ENCODE results near the gene KIF1B.

KIF1B gene

DNA sequence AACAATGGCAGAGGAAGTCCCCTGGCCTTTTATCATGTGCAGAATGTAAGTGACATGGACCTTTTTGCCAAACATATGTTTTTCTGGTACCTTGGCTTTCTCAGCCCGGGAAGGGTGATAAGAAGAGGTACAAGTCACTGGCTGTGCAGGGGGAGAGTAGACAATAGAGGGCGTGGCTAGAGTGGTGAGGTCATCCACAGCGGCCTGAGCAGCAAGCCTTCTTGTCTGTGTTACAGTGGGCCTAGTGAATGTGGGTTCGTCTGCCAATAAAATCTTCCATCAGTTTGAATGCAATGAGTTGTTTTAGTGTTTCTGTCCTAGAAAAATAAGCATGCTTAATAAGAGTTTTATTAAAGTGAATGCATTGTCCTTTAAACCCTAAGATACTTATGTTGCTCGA, 129.4 kb downstream of the KIF1B start:
- DNase-seq, result no peak

DNA sequence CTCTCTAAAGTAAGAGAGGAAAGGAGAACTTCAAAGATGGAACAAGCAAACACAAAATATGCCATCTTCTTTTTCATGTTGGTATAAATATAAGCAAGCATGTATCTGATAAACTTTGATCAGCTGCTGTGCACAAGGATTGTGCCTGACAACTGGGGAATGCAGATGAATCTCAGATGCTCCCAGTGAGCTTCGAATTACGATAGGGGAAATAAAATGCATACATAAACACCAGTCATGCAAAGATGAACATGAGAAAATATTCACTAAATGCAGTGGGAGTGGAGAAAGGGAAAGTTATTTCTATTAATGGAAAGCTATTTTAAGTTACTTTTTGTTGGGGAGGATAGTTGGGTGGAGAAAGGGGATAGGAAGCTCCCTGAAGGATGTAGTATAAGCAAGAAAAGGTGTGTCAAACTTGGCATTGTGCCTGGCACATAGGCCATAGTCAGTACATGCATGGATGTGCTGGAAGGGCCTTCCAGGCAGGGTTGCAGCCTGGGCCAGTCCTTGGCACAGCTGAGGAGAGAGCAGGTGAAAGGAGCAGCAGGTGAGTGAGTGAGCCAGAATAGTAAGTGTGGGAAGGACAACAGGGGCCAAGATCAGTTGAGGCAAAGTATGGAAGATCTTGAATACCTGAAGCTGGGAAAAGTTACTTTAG, 130.7 kb downstream of the KIF1B start:
- DNase-seq, result no peak

DNA sequence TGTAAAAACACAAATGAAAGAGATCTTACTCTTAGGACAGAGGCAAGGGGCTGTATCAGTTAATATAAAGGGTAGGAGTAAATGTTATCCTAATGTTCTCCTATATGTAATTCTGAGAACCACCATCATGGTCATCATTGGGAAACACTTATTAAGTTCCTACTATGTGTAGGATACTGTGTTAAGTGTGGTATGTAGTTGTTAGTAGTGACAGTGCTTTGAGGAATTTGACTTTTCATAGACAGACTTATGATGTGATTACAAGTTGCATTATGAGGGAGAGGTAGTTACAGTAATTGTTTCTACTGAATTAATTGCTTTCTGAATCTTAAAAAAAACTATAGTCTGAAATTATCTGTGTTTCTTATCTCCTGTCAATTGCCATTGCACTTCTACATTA, 136.7 kb downstream of the KIF1B start:
- no peak for DNase-seq

DNA sequence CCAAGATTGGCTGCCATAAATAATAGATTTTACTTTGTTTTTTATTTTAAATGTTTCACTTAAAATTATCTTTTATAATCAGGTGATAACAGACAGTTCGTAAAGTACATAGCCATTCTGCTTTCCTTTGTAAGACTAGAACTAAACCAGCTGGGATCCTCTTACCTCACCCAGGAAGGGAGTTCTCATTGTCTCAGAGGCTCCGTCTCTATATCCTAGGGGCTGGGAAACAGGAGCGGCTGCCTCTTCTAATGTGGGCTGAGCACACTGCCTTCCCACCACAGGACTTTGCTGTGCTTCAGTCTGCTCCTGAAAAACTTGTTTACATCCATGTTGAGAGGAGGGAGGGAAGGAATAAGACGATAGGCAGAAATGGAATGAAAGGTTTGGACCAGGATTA, 142.9 kb downstream of the KIF1B start:
- no peak for DNase-seq

DNA sequence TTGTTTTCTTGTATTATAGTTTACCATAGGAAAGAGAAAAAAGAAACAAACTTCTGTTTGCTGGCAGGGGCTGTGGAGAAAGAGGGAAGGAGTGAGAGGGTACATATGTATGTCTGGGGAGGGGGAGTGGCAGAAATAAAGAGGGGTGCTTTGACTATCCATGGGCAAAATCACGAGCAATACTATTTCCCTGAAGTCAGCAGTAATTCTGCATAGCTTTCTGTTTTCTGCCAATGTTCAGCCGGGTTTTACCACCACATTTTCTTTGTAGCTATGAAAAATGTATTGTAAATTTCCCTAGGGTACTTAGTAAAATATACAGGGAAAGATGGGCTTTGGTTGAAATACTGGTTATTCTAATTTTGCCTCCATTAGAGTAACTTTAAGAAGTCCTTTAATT, 143.3 kb downstream of the KIF1B start:
- DNase-seq, result no peak

DNA sequence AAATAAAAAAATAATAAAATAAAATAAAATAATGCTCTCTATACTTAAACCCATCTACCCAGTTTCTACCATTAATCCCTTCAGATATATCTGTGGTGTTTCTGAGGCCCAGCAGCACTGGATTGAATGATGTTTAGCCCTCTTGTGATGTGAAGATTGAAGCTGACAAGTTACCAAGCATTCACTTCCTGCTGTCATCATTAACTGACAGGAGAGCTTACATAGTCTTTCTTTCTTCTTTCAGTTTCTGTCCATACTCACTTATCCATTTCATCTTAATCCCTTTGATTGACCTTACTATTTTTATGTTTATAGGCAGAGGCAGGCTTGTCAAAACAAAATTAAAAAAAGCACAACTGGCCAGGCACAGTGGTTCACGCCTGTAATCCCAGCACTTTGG, 149.7 kb downstream of the KIF1B start:
- DNase-seq, result no peak

DNA sequence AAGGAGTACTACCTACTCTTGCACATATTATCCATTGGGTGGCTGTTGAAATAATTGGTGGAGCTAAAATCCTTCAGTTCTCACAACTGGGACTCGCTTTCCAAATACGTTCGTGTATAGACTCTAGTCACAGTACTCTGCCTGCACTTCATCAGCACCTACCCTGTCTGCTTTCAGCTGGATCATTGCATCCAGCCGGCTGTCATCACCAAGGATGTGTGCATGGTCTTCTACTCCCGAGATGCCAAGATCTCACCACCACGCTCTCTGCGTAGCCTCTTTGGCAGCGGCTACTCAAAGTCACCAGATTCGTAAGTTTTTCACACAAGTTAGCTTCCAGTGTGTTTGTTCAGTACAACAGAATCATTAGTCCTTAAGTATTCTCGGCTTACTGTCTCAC, 151.1 kb downstream of the KIF1B start:
- DNase-seq, result no peak

DNA sequence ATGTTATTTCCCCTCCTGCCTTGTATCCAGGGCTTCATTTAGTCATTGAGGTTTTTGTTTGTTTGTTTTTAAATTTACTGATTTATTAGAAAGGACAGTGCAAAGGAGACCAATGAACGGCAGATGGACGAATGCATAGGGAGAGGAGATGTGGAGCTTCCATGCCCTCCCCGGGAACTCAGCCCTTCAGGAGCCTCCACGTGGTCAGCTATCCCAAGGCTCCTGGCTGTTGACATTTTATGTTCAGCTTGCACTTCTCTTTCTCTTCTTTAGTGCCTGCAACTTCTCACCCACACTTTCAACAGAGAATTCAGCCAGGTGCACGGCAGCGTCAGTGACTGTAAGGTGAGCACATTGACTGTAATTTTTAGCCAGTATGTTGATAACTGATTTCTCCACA, 157.8 kb downstream of the KIF1B start:
- DNase-seq, result no peak

DNA sequence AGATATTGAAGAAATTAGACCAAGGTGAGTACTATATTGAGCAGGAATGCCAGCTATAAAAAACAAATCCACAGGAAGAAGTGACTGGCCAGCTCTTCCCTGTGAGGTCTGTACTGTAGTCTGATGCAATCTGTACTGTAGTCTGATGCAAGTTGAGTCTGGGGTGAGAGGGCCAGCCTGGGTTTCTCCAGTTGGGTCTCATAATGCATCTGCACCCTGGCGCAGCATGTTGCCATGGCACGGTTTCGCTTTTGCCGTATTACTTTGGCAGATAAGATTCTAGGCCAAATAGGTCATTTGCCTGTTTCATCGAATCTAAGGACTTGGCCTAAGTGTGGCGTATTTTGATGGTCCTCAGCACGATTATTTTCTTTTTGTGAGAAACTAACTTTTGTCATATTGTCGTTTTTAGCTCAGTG, 164.1 kb downstream of the KIF1B start:
- no peak for DNase-seq

DNA sequence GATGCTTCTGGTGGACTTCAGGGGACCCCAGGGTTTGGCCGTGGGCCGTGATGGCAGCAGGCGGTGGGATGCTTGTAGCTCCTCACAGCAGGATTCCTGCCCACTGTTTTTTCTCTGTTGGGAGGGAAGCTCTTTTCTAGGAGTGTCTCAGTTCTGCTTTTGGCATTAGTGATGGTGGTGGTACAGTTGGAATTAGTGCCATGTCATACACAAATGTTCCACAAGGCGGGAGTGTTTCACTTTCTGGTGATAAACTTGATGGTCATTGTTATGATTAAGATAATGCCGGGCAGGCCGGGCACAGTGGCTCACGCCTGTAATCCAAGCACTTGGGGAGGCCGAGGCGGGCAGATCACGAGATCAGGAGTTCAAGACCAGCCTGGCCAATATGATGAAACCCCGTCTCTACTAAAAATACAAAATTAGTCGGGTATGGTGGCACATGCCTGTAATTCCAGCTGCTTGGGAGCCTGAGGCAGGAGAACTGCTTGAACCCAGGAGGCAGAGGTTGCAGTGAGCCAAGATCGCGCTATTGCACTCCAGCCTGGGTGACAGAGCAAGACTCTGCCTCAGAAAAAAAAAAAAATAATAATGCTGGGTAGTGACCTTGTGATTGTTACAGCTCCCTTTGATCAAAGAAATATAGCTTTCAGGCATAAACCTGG, 167.1 kb downstream of the KIF1B start:
- DNase-seq, result peak; percentile 52

DNA sequence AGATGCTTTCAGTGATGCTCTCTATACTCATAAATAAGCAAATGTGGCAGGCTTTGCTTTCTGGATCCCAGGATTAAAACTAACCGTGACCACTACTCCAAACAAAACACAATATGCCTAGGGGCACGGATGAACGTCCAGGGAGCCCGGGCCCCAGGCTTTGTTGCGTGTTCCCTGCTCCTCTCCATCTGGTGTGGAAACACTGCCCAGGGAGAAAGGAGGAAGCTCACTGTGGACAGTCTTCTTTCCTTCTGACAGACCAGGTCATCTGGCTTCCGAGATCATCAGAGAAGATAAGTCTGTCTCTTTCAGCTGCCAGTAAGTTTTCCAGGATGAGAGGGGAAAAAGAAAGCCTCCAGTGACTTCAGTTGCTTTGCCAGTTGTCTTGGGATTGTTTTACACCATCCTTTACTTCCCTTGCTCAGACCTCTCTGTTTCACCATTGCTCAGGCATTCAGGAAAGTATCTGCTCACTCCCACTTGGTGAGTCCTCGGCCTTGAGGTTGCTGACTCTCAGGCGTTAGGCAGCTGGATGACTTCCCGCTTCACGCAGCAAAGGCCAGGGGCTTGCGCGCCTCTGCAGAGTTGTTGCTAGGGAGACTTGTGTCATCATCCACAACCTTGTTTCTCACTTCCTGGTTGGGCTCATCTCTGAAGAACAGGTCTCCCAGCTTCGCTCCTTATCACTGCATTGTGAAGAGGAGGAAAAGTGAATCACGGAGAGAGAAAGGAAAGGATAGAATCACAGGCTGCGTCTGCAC, 167.9 kb downstream of the KIF1B start:
- peak; percentile 69 for DNase-seq

DNA sequence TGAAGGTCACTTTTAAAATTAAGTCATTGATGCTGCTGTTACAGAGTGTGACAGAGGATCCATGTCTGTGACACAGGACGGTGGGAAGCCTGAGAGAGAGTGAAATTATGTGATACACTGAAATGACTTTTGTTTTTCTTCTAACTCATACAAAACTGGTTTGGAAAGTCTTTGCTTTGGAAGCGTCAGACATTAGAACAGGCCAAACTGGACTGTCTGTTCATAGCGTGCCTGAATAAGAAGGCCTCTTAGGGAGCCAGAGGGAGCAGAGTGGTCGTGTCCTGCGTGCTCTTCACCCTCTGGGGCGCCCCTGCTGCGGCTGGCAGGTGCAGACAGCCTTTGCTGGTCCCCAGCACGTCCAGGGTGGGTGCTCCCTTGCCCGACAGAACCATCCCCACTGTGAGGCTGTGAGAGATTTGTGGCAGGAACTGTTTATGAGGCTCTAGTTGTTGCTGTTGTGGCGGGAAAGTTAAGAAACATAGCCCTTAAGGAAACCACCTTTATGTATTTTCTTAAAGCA, 168.8 kb downstream of the KIF1B start:
- no peak for DNase-seq

DNA sequence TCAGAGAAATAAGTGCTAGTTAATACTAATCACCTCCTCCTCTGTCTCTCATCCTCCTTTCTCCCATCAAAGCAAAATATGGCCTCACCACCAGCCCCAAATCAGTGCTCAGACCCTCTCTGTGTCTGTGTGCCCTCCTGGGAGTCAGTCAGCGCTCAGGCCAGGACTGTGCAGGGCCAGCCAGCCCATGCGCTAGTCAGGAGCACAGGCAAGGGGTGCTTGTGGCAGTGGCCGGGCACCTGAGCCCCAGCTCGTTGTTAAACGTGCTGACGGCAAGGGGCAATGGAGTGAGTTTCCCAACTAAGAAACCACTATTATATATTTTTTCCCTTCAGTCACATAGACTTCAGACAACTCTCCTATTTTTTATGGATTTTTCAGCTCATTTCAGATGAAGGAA, 169.3 kb downstream of the KIF1B start:
- DNase-seq, result no peak

DNA sequence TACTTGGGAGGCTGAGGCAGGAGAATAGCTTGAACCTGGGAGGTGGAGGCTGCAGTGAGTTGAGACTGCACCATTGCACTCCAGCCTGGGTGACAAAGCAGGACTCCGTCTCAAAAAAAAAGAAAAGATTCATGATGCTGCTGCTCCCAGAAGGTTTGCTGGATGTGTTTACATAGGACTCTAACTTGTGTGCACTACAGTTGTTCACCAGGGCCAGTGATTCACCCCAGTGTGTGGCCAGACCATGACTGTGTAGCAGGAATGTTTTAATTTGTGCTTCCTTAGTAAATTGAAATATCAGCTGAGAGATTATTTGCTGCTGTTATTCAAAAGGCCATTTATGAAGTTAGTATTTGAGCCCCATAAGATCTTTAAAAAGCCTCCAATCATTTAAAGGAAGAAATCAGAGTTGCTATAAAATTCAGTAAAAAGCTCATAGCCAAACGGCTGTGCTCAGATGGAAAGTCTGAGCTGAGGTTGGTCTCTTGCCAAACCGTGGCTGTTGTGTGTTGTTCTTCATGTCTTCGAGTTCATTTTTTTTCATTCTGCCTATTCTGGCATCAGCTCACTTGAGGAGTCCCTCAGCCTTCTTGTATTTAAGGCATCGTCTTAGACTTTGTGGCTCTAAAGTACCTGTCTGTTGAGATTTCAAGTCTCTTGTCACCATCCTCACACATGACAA, 170.4 kb downstream of the KIF1B start:
- DNase-seq, result no peak

DNA sequence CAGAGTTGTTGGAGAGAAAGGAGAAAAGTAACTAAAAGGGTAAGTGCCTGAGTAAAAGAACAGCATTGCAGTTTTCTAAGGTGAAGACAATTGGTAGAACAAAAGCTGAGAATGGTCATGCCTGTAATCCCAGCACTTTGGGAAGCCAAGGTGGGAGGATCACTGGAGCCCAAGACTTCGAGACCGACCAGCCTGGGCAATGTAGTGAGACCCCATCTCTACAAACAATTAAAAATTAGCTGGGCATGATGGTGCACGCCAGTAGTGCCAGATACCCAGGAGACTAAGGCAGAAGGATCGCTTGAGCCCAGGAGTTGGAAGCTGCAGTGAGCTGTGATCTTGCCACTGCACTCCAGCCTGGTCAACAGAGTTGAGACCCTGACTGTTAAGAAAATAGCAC, 173.3 kb downstream of the KIF1B start:
- DNase-seq, result no peak

DNA sequence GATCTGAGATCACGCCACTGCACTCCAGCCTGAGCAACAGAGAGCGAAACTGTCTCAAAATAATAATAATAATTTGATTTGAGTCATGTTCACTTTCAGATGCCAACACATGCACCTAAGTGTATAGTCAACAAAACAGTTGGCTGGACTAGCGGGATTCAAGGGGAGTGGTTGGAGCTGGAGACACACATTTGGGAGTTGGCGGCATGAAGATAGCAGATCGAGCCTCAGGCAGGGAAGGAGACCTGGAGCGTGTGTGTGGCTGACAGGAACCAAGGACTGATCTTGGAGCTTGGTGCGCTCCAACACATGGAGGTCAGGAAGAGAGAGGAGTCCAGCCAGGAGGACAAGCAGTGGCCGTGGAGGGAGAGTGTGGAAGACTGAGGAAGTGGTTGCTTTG, 173.8 kb downstream of the KIF1B start:
- no peak for DNase-seq

DNA sequence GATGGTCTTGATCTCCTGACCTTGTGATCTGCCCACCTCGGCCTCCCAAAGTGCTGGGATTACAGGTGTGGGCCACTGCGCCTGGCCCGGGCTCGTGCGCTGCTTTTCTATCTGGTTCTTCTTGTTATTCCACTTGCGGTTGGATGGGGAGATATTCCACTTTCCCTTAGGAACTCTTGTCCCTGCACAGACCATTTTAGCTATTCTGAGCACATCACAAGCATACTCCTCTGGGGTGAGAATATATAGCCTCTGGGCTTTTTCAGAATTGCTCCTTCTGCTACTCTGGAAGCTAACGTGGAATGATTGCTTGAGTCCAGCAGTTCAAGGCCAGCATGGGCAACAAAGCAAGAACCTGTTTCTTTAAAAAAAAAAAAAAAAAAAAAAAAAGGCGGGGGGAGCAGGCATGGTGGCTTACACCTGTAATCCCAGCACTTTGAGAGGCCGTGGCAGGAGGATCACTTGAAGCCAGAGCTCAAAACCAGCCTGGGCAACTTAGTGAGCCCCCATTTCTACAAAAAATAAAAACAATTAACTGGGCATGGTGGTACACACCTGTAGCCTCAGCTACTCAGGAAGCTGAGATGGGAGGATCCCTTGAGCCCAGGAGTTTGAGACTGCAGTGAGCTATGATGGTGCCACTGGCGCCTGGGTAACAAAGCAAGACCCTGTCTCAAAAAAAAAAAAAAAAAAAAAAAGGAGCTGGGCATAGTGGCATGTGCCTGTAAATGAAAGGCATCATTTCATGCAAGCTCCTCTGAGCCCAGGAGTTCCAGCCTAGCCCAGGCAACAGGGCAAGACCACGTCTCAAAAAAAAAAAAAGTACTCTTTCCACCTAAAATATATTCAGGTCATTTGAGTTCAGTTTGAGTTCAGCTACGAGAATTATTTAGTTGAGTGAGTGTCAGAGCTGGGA, 176.6 kb downstream of the KIF1B start:
- no peak for DNase-seq

DNA sequence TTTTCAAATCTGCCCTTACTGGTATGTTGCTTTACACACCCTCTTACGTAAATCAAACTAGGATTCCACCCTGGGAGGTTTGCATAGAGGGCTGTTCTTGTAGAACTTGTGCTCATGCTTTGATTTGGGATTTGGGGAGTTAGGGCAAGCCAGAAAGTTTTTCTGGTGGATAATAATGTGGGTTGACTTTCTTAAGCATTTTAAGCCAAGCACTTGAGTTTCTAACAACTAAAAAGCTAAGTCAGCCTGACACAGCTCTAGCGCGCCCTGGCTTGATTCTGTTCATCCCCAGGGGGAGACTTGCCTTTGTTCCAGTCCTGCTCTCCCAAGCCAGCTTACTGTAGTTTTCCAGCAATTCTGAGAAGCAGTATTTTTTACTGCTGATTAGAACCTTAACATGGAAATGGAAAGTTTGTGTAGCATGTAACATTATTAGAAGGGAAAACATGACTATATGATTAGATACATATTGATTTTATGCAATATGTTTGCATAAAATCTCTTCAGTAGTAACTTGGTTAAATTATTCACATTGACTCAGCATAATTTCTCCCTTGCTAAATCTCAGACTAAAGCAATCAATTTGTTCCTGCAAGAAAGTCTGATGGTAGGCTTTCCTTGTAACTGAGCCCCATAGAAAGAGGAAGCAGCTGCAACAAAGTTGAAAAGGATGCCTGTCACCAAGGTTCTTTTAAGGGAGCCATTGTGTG, 177.5 kb downstream of the KIF1B start:
- no peak for DNase-seq

DNA sequence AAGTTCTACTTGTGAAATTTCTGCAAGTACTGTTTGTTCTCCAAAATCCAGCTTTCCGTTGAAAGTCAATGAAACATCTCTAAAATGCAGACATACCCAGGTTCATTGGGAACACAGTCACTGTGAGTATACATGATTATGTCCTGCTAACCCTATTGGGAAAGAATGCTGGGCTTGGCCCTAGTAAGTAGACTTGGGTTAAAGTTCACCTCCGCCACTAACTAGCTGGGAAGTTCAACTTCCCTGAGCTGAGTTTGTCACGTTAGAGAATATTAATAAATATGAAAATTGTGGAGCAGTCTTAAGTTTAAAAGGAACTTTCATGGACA, 178.0 kb downstream of the KIF1B start:
- no peak for DNase-seq

DNA sequence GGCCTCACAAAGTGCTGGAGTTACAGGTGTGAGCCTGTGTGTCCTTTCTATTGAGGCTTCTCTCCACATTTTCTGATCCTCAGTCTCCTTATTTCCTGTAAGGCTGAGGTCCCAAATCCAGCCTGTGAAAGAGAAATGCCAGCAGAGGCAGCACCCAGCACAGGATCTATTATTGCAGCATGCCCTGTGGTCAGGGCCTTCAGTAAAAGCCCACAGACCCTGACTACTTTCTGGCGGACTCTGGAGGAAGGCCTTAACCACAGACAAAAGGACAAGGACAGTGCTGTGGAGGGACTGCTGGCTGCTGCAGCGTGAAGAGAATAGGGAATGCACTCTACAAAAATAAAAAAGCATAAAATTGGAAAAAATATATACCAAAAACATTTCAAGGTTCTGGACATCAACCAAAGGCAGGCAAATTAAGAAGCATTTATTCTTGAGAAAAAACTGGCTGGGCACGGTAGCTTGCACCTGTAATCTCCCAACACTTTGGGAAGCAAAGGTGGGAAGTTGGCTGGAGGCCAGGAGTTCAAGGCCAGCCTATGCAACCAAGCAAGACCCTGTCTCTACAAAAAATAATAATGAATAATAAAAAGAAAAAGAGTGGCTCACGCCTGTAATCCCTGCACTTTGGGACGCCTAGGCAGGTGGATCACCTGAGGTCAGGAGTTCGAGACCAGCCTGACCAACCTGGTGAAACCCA, 179.1 kb downstream of the KIF1B start:
- DNase-seq, result no peak

DNA sequence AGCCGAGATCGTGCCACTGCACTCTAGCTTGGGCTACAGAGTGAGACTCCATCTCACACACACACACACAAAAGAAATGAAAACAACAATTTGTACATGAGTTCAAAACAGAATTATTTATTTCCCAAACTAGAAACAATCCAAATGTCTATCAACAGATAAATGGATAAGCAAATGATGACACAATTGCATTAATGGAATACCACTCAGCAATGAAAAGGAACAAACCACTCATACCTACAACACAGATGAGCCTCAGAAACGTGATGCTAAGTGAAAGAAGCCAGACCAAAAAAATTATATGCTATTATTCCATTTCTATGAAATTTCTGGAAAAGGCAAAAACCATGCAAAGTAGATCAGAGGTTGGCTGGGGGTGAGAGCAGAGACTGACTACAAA, 186.5 kb downstream of the KIF1B start:
- DNase-seq, result no peak

All from CD4-positive, alpha-beta T cell treated with Interleukin-15 for 1 hour (primary cell).